ENCODE measurements around the gene UPF3A. TPM values are rescaled to one million over a fixed set of nuclear protein-coding genes. Genes with fewer than 3 reads are reported as not detected.

UPF3A gene
- total RNA-seq, 1 experiment from 2014 or later: 24.2 TPM

DNA sequence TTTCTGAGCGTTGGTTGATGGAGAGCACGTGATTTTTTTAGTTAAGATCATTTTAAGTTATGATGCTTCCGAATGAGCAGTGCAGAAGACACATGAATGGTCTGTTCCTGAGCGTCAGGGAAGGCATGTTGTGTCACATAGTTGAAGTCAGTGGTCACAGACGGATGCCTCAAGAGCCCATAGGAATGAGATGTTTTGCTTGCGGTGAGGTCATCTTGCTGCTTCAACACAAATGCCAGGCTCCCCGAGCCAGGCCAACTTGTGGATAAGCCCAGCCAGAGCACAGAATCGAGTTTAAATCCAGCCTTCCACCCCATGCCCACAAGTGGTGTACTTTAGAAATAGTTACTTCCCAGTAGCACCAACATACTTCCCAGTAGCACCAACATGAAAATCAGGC lies 5.4 kb downstream of the UPF3A start:
- no peak for DNase-seq (ENCODE audit: low read depth, low spot score)
- in situ Hi-C loops (cut with HindIII; ENCODE audit: low pct_unique_long_range_greater_than_20kb, low sequenced_read_pairs): no loop called here

DNA sequence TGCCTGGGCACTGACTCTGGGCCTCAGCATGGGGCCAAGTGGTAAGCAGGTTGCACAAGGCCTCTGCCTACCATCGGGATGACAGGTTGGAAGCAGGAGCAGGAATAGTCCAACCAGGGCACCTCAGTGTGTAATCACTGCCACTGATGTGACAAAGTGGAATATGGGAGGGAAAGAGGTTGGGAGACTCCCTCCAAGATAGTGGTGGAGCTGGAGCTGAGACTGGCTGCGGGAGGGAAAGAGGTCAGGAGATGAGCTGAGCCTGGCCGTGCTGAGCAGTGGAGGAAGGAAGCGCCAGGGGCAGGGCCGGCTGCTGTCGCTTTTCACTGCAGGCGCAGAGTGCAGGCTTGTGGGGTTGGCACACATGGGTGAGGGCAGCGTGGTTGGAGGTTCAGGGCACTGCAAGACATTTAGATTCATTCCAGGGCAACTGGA lies 6.8 kb downstream of the UPF3A start:
- no peak for DNase-seq (ENCODE audit: low read depth, low spot score)
- in situ Hi-C loops (cut with HindIII; ENCODE audit: low pct_unique_long_range_greater_than_20kb, low sequenced_read_pairs): no loop called here

DNA sequence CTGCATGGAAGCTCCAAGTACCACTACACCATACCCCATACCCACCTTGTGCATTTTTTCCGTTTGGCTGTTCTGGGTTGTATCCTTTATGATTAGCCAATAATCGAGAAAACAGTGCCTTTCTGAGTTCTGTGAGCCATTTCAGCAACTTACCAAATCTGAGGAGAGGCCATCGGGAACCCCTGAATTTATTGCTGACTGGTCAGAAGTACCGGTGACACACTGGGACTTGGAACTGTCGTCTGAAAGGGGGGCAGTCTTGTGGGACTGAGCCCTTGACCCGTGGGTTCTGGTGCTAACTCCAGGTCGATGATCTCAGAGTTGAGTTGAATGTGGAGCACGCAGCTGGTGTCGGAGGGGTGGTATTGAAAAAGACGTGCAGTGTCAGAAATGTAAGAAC lies 15.0 kb downstream of the UPF3A start:
- in situ Hi-C loops (cut with HindIII; ENCODE audit: low pct_unique_long_range_greater_than_20kb, low sequenced_read_pairs): no loop called here
- no peak for DNase-seq (ENCODE audit: low read depth, low spot score)

GRCh38 chr13:114296902-114297301 lies 15.5 kb downstream of the UPF3A start:
- in situ Hi-C loops (cut with HindIII; ENCODE audit: low pct_unique_long_range_greater_than_20kb, low sequenced_read_pairs): no loop called here

GRCh38 chr13:114298866-114299265 lies 17.5 kb downstream of the UPF3A start:
- DNase-seq (ENCODE audit: low read depth, low spot score): no peak
- in situ Hi-C loops (cut with HindIII; ENCODE audit: low pct_unique_long_range_greater_than_20kb, low sequenced_read_pairs): no loop called here

More at GRCh38 chr13:114296902-114297301, 15.5 kb downstream of the UPF3A start:
- no peak for DNase-seq (ENCODE audit: low read depth, low spot score)

DNA sequence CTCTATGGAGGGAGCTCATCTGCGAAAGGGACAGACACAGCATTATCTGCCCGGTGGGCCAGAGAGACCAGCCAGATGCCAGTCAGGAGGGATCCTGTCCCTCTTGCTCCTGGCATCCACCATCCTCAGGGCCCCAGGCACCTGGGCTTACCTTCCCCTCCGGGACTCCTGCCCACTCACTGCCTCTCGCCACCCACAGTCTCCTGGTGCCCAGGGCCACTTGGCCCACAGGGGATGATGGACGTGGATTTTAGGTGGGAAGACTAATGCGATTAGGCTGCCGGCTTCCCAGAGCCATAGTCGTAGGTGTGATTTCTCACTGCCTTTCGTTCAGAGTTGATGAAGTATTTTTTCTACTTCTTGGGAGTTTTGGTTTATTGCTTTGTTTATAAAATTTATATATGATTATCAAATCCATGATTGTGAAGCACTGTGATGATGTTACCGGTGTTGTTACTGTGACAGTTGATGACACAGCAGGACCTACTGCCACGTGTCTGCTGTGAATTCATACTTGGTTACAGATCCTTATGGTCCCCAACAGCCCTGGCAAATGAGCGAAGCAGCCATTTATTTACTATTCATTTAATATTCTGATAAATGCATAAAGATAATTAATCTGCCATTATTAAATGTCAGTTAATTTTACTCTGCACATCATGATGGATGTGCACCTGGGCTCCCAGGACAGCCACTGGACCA lies 18.4 kb downstream of the UPF3A start:
- no peak for DNase-seq (ENCODE audit: low read depth, low spot score)
- in situ Hi-C loops (cut with HindIII; ENCODE audit: low pct_unique_long_range_greater_than_20kb, low sequenced_read_pairs): no loop called here

- in situ Hi-C loops (cut with HindIII; ENCODE audit: low pct_unique_long_range_greater_than_20kb, low sequenced_read_pairs): no loop called here
- DNase-seq (ENCODE audit: low read depth, low spot score): no peak
Measured at GRCh38 chr13:114303700-114304327, 22.4 kb downstream of the UPF3A start.

DNA sequence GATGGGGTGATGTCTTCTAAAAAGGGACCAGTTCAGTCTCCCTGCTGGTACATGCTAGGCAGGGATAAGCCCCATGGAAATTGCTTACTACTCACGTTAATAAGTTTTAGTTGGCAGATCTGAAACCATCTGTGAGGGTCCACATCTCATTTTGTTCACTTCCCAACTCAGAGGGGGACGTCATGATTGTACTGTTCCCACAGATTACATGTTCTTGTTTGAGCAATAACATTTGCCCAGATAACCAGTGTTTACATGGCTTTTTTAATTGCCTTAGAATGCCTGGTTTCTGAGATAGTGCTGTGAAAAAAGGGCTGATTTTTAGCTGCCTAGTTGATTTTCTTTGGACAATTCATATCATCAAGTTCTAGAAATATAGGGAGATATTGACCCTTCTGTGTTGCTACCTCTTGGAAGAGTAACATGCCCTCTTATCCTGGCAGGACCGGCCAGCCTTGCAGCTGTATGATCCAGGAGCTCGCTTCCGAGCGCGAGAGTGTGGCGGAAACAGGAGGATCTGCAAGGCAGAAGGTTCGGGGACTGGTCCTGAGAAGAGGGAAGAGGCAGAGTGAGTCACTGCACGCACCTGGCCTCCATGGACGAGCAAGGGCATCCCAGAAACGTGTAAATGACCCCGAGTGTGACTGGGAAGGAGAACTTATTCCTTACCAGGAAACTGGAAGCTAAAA lies 23.1 kb downstream of the UPF3A start:
- no peak for DNase-seq (ENCODE audit: low read depth, low spot score)
- in situ Hi-C loops (cut with HindIII; ENCODE audit: low pct_unique_long_range_greater_than_20kb, low sequenced_read_pairs): no loop called here

- in situ Hi-C loops (cut with HindIII; ENCODE audit: low pct_unique_long_range_greater_than_20kb, low sequenced_read_pairs): no loop called here
- no peak for DNase-seq (ENCODE audit: low read depth, low spot score)
Measured at GRCh38 chr13:114309086-114309485, 27.7 kb downstream of the UPF3A start.

DNA sequence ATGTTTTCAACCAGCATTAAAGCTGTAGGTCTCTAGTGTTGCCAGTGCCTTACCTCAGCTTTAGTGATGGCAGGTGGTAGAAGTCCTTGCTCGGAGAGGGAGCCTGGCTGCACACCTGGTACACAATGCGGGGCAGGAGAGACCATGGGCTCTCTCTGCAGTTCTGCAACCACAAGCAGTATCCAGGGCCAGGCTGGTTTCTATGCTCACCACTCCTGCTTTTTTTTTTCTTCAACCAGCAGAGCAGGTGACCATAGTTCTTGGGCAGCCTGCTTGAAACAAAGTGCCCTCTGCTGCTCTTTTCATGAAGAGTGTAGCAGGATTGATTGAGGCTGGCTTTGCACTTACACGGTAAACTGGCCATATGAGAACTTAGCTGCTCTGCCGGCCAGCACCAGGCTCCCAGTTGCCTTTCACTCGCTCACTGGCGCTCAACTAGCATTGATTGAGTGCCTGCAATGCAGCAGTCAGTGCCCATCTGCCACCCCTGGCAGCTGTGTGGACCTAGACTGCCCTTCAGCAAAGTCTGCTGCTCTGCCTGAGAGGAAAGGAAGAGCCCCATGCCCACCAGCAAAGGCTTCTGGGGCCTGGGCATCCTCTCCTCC lies 28.5 kb downstream of the UPF3A start:
- DNase-seq (ENCODE audit: low read depth, low spot score): peak; percentile 37
- in situ Hi-C loops (cut with HindIII; ENCODE audit: low pct_unique_long_range_greater_than_20kb, low sequenced_read_pairs): no loop called here

DNA sequence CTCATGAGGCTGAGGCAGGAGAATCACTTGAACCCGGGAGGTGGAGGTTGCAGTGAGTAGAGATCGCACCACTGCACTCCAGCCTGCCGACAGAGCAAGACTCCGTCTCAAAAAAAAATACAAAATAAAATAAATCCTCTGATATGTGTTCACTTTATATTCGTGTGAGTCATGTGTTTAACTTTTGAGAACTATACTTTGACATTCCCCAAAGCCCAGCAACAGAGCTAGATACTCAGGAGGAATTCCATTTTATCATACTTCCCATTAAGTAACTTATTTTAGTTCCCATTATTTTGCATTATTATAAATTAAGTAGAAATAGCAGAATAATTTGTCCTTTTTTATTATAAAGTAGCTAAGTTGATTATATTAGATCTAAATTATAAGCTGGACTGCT lies 29.6 kb downstream of the UPF3A start:
- DNase-seq (ENCODE audit: low read depth, low spot score): no peak
- in situ Hi-C loops (cut with HindIII; ENCODE audit: low pct_unique_long_range_greater_than_20kb, low sequenced_read_pairs): no loop called here

DNA sequence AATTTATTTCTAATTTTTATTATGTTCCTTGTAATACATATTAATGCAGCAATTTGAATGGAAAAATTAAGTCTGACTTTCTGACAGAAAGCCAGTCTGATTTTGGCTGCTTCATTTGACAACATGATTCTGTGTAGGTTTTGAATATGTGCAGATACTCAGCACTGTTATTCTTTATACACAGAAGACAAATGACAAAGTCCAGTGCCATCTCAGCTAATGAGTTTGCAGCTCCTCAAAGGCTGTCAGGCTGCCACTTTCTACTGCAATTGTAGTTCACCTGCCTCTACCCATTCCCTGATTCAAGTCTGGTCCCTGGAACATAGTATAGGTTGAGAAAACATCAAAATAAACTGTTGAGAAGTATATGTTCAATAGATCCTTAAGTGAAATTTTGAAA lies 30.0 kb downstream of the UPF3A start:
- no peak for DNase-seq (ENCODE audit: low read depth, low spot score)
- in situ Hi-C loops (cut with HindIII; ENCODE audit: low pct_unique_long_range_greater_than_20kb, low sequenced_read_pairs): no loop called here

GRCh38 chr13:114311908-114312307 lies 30.5 kb downstream of the UPF3A start:
- in situ Hi-C loops (cut with HindIII; ENCODE audit: low pct_unique_long_range_greater_than_20kb, low sequenced_read_pairs): no loop called here

GRCh38 chr13:114313061-114313860 lies 31.9 kb downstream of the UPF3A start:
- in situ Hi-C loops (cut with HindIII; ENCODE audit: low pct_unique_long_range_greater_than_20kb, low sequenced_read_pairs): no loop called here
- DNase-seq (ENCODE audit: low read depth, low spot score): no peak

More at GRCh38 chr13:114311908-114312307, 30.5 kb downstream of the UPF3A start:
- peak; percentile 22 for DNase-seq (ENCODE audit: low read depth, low spot score)

DNA sequence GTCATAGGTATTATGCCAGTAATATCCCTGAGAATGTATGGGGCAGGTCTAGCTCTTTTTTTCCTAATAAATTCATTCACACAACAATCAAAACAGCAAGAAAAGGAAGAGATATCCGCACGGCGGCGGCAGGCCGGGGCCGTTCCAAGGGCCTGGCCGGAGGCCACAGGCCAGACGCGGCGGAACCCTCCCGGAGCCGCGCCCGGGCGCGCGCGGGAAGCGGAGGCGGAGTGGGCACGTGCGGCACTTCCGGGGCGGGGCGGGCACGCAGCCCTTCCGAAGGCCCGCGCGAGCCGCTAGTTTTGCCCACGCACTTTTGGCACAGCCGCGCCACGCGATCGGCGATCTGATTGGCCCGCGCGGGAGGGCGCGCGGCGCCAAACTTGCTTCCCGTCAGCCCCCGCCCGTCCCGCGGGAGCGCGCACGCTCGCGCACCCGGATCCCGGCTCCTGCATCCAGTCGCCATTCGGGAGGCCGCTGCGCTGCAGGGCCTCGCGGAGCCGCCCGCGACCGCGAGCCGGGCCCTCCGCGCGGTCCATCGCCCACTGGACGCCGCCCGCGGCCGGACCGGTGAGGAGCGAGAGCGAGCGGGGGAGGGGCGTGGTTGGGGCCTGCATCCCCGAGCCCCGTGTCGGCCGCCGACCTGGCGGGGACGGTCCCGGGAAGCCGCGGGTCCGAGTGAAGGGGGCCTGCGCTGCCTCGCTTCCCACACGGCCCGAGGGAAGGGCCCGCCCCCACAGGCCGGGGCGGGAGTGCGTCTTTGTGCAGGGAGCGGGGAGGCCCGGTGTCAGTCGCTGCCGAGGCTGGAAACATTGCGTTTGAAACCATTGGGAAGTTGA lies 32.9 kb downstream of the UPF3A start, which contains the start of gene CHAMP1:
Gene CHAMP1, plus strand, starts transcription at position 430 of the 839 bp plus-strand sequence. CDS start 9,340 bp downstream, outside the sequence.
- in situ Hi-C loops (cut with HindIII; ENCODE audit: low pct_unique_long_range_greater_than_20kb, low sequenced_read_pairs): no loop called here
- peak; percentile 95 for DNase-seq (ENCODE audit: low read depth, low spot score)

DNA sequence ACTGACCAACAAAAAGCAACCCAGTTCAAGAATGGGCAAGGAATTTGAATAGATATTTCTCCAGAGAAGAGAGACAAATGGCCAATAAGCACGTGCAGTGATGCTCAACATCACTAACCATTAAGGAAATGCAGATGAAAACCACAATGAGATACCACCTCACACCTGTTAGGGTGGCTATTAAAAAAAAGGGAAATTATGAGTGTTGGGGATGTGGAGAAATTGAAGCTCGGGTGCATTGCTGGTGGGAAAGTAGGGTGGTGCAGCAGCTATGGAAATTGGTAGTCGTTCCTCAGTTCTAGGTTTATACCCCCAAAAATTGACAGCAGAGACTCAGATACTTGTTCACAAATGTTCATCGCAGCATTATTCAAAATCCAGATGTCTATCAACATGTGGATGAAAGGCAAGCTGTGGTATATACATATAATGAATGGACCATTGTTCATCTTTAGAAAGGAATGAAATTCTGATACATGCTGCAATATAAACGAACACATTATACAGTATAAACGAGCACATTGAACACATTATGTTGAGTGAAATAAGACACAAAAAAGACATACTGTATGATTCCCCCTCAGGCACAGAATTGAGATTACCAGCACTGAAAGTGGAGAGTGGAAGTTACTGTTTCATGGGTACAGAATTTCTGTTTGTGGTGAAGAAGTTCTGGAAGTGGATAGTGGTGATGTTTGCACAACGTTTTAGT lies 33.8 kb downstream of the UPF3A start:
- in situ Hi-C loops (cut with HindIII; ENCODE audit: low pct_unique_long_range_greater_than_20kb, low sequenced_read_pairs): no loop called here
- peak; percentile 98 for DNase-seq (ENCODE audit: low read depth, low spot score)

Measured in SK-MEL-5 (cell line).